H1 (cell line): Measurements from ENCODE around the gene CTNNA3. TPM values are rescaled to one million over a fixed set of nuclear protein-coding genes. Genes with fewer than 3 reads are reported as not detected.

Source experiments
- CTCF ChIA-PET: fragments of 300-600 bp; sonication (Branson Sonifier 250); formaldehyde crosslinking; loops from one replicate; lab custom pipeline; 2021; ENCODE audit not compliant: partially characterized antibody; lab: Charles Lee
- POLR2A ChIA-PET: fragments of 300-600 bp; sonication (Branson Sonifier 250); formaldehyde crosslinking; loops from one replicate; lab custom pipeline; 2021; ENCODE audit warnings: inconsistent platforms; ENCODE audit not compliant: partially characterized antibody; lab: Charles Lee
- DNase-seq, 2 experiments: peaks; one replicate each; pipeline versions ENCODE4 v3.0.0 to v3.0.0-alpha.2; 2010 to 2022; ENCODE audit warnings: low spot score in 2 of 2, low read depth in 1 of 2, mixed read lengths in 1 of 2
- FAIRE-seq: peaks from 2 replicates; lab custom pipeline; 2011; peaks lifted over from hg19 to GRCh38; lab: Jason Lieb, UNC
- H2AFZ ChIP-seq: 2 replicates; pipeline ENCODE4 v1.8.1; 2012; ENCODE audit warnings: low read length, inconsistent platforms
- H2AK5ac ChIP-seq: 2 replicates; pipeline ENCODE4 v1.6.1; 2013; ENCODE audit warnings: low read depth, low read length
- H2BK120ac ChIP-seq: replicated peaks from 2 replicates; pipeline ENCODE3; 2013; ENCODE audit warnings: low read depth, low read length, inconsistent platforms
- H2BK12ac ChIP-seq: 2 replicates; pipeline ENCODE4 v1.6.1; 2013; ENCODE audit warnings: low read depth, low read length
- H2BK15ac ChIP-seq: 2 replicates; pipeline ENCODE4 v1.6.1; 2013; ENCODE audit warnings: low read length
- H2BK20ac ChIP-seq: 2 replicates; pipeline ENCODE4 v1.6.1; 2013; ENCODE audit warnings: low read length
- H2BK5ac ChIP-seq: 2 replicates; pipeline ENCODE4 v1.6.1; 2013; ENCODE audit warnings: low read depth, low read length
- H3K14ac ChIP-seq: 2 replicates; pipeline ENCODE4 v1.6.1; 2013; ENCODE audit warnings: inconsistent platforms; ENCODE audit not compliant: insufficient read length
- H3K18ac ChIP-seq: 2 replicates; pipeline ENCODE4 v1.6.1; 2013; ENCODE audit warnings: low read length; ENCODE audit errors: extremely low read depth
- H3K23ac ChIP-seq: 2 replicates; pipeline ENCODE4 v1.6.1; 2013; ENCODE audit warnings: inconsistent platforms; ENCODE audit not compliant: insufficient read length
- H3K23me2 ChIP-seq: 2 replicates; pipeline ENCODE4 v1.6.1; 2013; ENCODE audit warnings: low read depth, low read length
- H3K27ac ChIP-seq: 2 replicates; pipeline ENCODE4 v1.6.1; 2011; ENCODE audit warnings: low read depth, low read length, inconsistent platforms
- H3K27me3 ChIP-seq, 4 experiments: replicated peaks in 1 of 4; 1 replicate in 1 of 4; 2 replicates in 3 of 4; pipeline versions ENCODE4 v1.6.1 to v1.8.1; 2011 to 2013; ENCODE audit warnings: low read length in 3 of 4, mild to moderate bottlenecking in 3 of 4, inconsistent platforms in 2 of 4, mixed read lengths in 2 of 4, moderate library complexity in 1 of 4; ENCODE audit not compliant: control insufficient read depth in 3 of 4, insufficient read depth in 3 of 4; ENCODE audit errors: extremely low read depth in 1 of 4
- H3K36me3 ChIP-seq, 4 experiments: 2 replicates each; pipeline versions ENCODE4 v1.6.1 to v1.8.1; 2011 to 2013; ENCODE audit warnings: mild to moderate bottlenecking in 4 of 4, low read length in 3 of 4, moderate library complexity in 2 of 4, control low read depth in 1 of 4, inconsistent platforms in 1 of 4; ENCODE audit not compliant: insufficient read depth in 4 of 4, control insufficient read depth in 2 of 4
- H3K4ac ChIP-seq: replicated peaks from 2 replicates; pipeline ENCODE3; 2013; ENCODE audit warnings: low read length, low read depth, mixed read lengths, inconsistent platforms; ENCODE audit not compliant: insufficient read length
- H3K4me1 ChIP-seq, 4 experiments: replicated peaks in 1 of 4; 1 replicate in 1 of 4; 2 replicates in 3 of 4; pipeline versions ENCODE4 v1.6.1 to v1.8.1; 2011 to 2013; ENCODE audit warnings: low read length in 3 of 4, inconsistent platforms in 2 of 4, mixed read lengths in 1 of 4; ENCODE audit not compliant: insufficient read depth in 4 of 4, control insufficient read depth in 3 of 4
- H3K4me2 ChIP-seq, 2 experiments: 2 replicates each; pipeline versions ENCODE4 v1.6.1 to v1.8.1; 2011 to 2013; ENCODE audit warnings: low read depth in 2 of 2, low read length in 2 of 2, control low read depth in 1 of 2, inconsistent platforms in 1 of 2, mild to moderate bottlenecking in 1 of 2; ENCODE audit not compliant: insufficient read depth in 1 of 2
- H3K4me3 ChIP-seq, 4 experiments: fragments of 200-600, 300-600 bp in 1 of 4; sonication (generic), shearing (Covaris generic), sonication (Bioruptor Twin) in 1 of 4; 2 replicates each; pipeline versions ENCODE4 v1.5.1 to v1.8.1; 2011 to 2016; ENCODE audit warnings: low read length in 4 of 4, low read depth in 3 of 4, control low read depth in 2 of 4, inconsistent platforms in 2 of 4, mild to moderate bottlenecking in 2 of 4, mixed read lengths in 1 of 4, moderate library complexity in 1 of 4; ENCODE audit not compliant: insufficient read depth in 2 of 4; ENCODE audit errors: extremely low read depth in 1 of 4
- H3K56ac ChIP-seq: replicated peaks from 2 replicates; pipeline ENCODE3; 2013; ENCODE audit warnings: low read depth, mild to moderate bottlenecking, mixed read lengths, low read length, inconsistent platforms; ENCODE audit not compliant: insufficient read length
- H3K79me1 ChIP-seq: 2 replicates; pipeline ENCODE4 v1.6.1; 2013; ENCODE audit warnings: low read depth, low read length, control low read depth
- H3K79me2 ChIP-seq, 2 experiments: 2 replicates each; pipeline versions ENCODE4 v1.6.1 to v1.8.1; 2012 to 2013; ENCODE audit warnings: low read length in 2 of 2, mild to moderate bottlenecking in 2 of 2, inconsistent platforms in 1 of 2; ENCODE audit not compliant: insufficient read depth in 2 of 2, control insufficient read depth in 1 of 2
- H3K9ac ChIP-seq, 4 experiments: replicated peaks in 1 of 4; 1 replicate in 1 of 4; 2 replicates in 3 of 4; pipeline versions ENCODE4 v1.6.1 to v1.8.1; 2011 to 2013; ENCODE audit warnings: low read depth in 3 of 4, low read length in 3 of 4, control low read depth in 2 of 4, mild to moderate bottlenecking in 2 of 4, moderate library complexity in 2 of 4, inconsistent platforms in 1 of 4; ENCODE audit errors: extremely low read depth in 1 of 4
- H3K9me3 ChIP-seq, 2 experiments: 2 replicates each; pipeline versions ENCODE4 v1.6.1 to v1.8.1; 2012 to 2013; ENCODE audit warnings: mild to moderate bottlenecking in 2 of 2, moderate library complexity in 2 of 2, control low read depth in 1 of 2, inconsistent platforms in 1 of 2, low read depth in 1 of 2, low read length in 1 of 2, mixed read lengths in 1 of 2; ENCODE audit not compliant: insufficient read depth in 2 of 2
- H4K20me1 ChIP-seq, 2 experiments: replicated peaks in 1 of 2; 2 replicates each; pipeline versions ENCODE3 to v1.8.1; 2011 to 2013; ENCODE audit warnings: inconsistent platforms in 2 of 2, low read length in 2 of 2, mild to moderate bottlenecking in 1 of 2; ENCODE audit not compliant: insufficient read depth in 2 of 2, control insufficient read depth in 1 of 2
- H4K5ac ChIP-seq: 2 replicates; pipeline ENCODE4 v1.6.1; 2013; ENCODE audit warnings: low read length, low read depth, mixed read lengths, inconsistent platforms; ENCODE audit not compliant: insufficient read length
- H4K8ac ChIP-seq: 2 replicates; pipeline ENCODE4 v1.8.0; 2013; ENCODE audit warnings: mild to moderate bottlenecking, moderate library complexity, low read length, inconsistent platforms; ENCODE audit not compliant: insufficient read depth; ENCODE audit errors: extremely low read depth
- H4K91ac ChIP-seq: replicated peaks from 2 replicates; pipeline ENCODE3; 2013; ENCODE audit warnings: low read length, mixed read lengths, inconsistent platforms; ENCODE audit not compliant: insufficient read length
- CBX5 ChIP-seq: fragments of 300-800, 300-1000 bp; sonication (generic); IDR thresholded peaks from 2 replicates; pipeline ENCODE4 v1.7.1; 2016; ENCODE audit warnings: antibody characterized with exemption, low read length, low read depth
- HDAC2 ChIP-seq, 2 experiments: fragments of 300-600 bp in 1 of 2; sonication (generic) in 1 of 2; IDR thresholded peaks; 2 replicates each; pipeline ENCODE4 v1.6.1; 2011 to 2012; ENCODE audit warnings: low read depth in 2 of 2, low read length in 2 of 2, mild to moderate bottlenecking in 2 of 2, moderate library complexity in 2 of 2, borderline replicate concordance in 1 of 2, inconsistent platforms in 1 of 2
- SAP30 ChIP-seq: fragments of 300-600 bp; sonication (generic); IDR thresholded peaks from 2 replicates; pipeline ENCODE4 v1.7.1; 2012; ENCODE audit warnings: low read length, moderate library complexity, mild to moderate bottlenecking, inconsistent platforms; ENCODE audit not compliant: insufficient read depth, insufficient replicate concordance
- SIX5 ChIP-seq: IDR thresholded peaks from 2 replicates; pipeline ENCODE4 v1.6.1; 2011; ENCODE audit warnings: mild to moderate bottlenecking, low read depth, low read length
- SP1 ChIP-seq: IDR thresholded peaks from 2 replicates; pipeline ENCODE4 v1.6.1; 2011; ENCODE audit warnings: low read depth, low read length
- SP2 ChIP-seq: IDR thresholded peaks from 2 replicates; pipeline ENCODE4 v1.6.1; 2012; ENCODE audit warnings: mild to moderate bottlenecking, low read length, inconsistent platforms
- SUZ12 ChIP-seq: fragments of 200-600 bp; sonication (generic); IDR thresholded peaks from 2 replicates; pipeline ENCODE4 v1.6.1; 2012; ENCODE audit warnings: mild to moderate bottlenecking, inconsistent platforms, low read length, moderate library complexity, mixed read lengths
- TBP ChIP-seq: IDR thresholded peaks from 2 replicates; pipeline ENCODE4 v1.6.1; 2011; ENCODE audit warnings: low read depth, low read length, improper control_type of control experiment
- WGBS, 2 experiments: shearing (Covaris generic) in 1 of 2; methylation state at CpG; one replicate each; pipeline versions ENCODE4 v1.1.6 to v1.1.7; 2013 to 2015; ENCODE audit warnings: low lambda C conversion rate in 2 of 2, mixed read lengths in 2 of 2, inconsistent platforms in 1 of 2, low coverage in 1 of 2, missing lambda C conversion rate in 1 of 2; ENCODE audit not compliant: insufficient replicate concordance in 2 of 2, insufficient coverage in 1 of 2, insufficient read length in 1 of 2; ENCODE audit errors: extremely low coverage in 1 of 2, missing lambda C conversion rate in 1 of 2; 5-methylcytosine and 5-hydroxymethylcytosine counted together
- polyA plus RNA-seq, 7 experiments: library from polyadenylated mRNA; depleted of rRNA in 3 of 7; stranded (reverse) in 5 of 7; unstranded in 2 of 7; fragments of >200 nt in 5 of 7; fragments of 200-250 nt in 2 of 7; gene quantifications; 1 replicate in 5 of 7; 2 replicates in 1 of 7; 4 replicates in 1 of 7; pipeline versions ENCODE4 v1.2.1 to v1.2.3, GENCODE V29; 2011 to 2013; ENCODE audit warnings: missing spikeins in 2 of 7, mixed read lengths in 2 of 7
- total RNA-seq: library from RNA; stranded (reverse); fragmentation: NEBNext Ultra II Directional; extraction: Animal tissue kit (Norgen Biotek cat#: 25700); gene quantifications from 2 replicates; pipeline ENCODE4 v1.2.1, GENCODE V29; 2021

The CTNNA3 gene
- total and polyA plus RNA-seq, 2 of the 8 experiments (the other 6 are each of a cell fraction or from before 2014, with no cell fraction given), result 1.3 to 1.5 TPM

GRCh38 chr10:66767707-66768106 lies 928.3 kb downstream of the CTNNA3 start:
- FAIRE-seq (no peak), DNase-seq (no peak)
- H3K79me2 ChIP-seq, result no peaks in the 10 kb centered on the region
- H2BK120ac ChIP-seq, result no peak overlapping the region
- 0% methylated on average over 2 of the region's 2 CpGs; no CpG with 5 or more reads in 1 of the 2 experiments for WGBS, 2 experiments
- H3K18ac ChIP-seq, result no peak overlapping the region
- no peak overlapping the region for H2AK5ac ChIP-seq
- no peak overlapping the region for H3K27ac ChIP-seq
- TF ChIP-seq SUZ12 (no peak), SIX5 (no peak), SAP30 (no peak), SP1 (no peak), SP2 (no peak), TBP (no peak), HDAC2 (IDR thresholded peaks at IDR 0.05; ENCODE audit: borderline replicate concordance in 1 of 2, low read depth in 2 of 2, low read length in 2 of 2) (no peak), CBX5 (no peak)
- no peak overlapping the region for H4K91ac ChIP-seq
- no peaks in the 10 kb centered on the region for H3K23me2 ChIP-seq
- no peak overlapping the region for H4K5ac ChIP-seq
- H2BK20ac ChIP-seq, result no peak overlapping the region
- no peaks in the 10 kb centered on the region for H3K79me1 ChIP-seq
- H2BK5ac ChIP-seq, result no peak overlapping the region
- no peak overlapping the region for H3K4ac ChIP-seq
- no peak overlapping the region for H3K4me3 ChIP-seq
- no peaks in the 10 kb centered on the region for H3K36me3 ChIP-seq
- H2BK15ac ChIP-seq, result no peak overlapping the region
- H4K8ac ChIP-seq, result no peak overlapping the region
- H4K20me1 ChIP-seq, result no peaks in the 10 kb centered on the region
- no peak overlapping the region for H3K23ac ChIP-seq
- H3K4me1 ChIP-seq, result no peaks in the 10 kb centered on the region
- H2AFZ ChIP-seq, result no peak overlapping the region
- H2BK12ac ChIP-seq, result no peak overlapping the region
- H3K56ac ChIP-seq, result no peak overlapping the region
- H3K14ac ChIP-seq, result no peak overlapping the region
- ChIA-PET POLR2A (no interaction called here), CTCF (interaction anchor here (0.6 kb wide), 1 partner anchor 30 kb away, joined by 3 read pairs; no protein-coding TSS in a partner anchor)
- H3K9me3 ChIP-seq, result no peaks in the 10 kb centered on the region
- no peaks in the 10 kb centered on the region for H3K27me3 ChIP-seq
- H3K4me2 ChIP-seq, result no peak overlapping the region
- no peak overlapping the region for H3K9ac ChIP-seq
